Mammary epithelial cell (primary cell): Measurements from ENCODE around the gene FIZ1.
"Not testable (repeated sequence)": the region's sequence is repeated elsewhere in the genome, so short reads cannot be mapped to it uniquely, and the experiment has no call there.

Experiments used
- EZH2 ChIP-seq: IDR thresholded peaks from 2 replicates; pipeline ENCODE4 v1.6.1; 2012; ENCODE audit warnings: low read length, inconsistent platforms, borderline replicate concordance
- TF ChIP-seq, protein P1 (sequence below), 2 donors: IDR thresholded peaks in 1 of 2; conservative IDR thresholded peaks in 1 of 2; 2 replicates each; pipeline ENCODE4 v1.5.1; 2011 to 2012; ENCODE audit warnings: inconsistent platforms in 2 of 2, low read length in 2 of 2, mild to moderate bottlenecking in 2 of 2, control low read depth in 1 of 2, low read depth in 1 of 2; ENCODE audit not compliant: insufficient read depth in 1 of 2; ENCODE audit errors: extremely low read depth in 1 of 2

DNA sequence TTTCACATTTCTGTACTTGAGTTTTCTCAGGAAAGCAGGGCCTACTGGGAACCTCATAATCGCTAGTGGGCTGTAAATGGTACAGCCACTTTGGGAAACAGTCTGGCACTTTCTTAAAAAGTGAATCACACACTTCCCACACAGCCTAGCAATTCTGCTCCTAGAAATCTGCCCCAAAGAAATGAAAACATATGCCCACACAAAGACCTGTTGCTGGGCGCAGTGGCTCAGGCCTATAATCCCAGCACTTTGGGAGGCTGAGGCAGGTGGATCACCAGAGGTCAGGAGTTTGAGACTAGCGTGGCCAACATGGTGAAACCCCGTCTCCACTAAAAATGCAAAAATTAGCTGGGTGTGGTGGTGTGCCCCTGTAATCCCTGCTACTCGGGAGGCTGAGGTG, 29.8 kb downstream of the FIZ1 start:
- TF ChIP-seq, protein P1, sequence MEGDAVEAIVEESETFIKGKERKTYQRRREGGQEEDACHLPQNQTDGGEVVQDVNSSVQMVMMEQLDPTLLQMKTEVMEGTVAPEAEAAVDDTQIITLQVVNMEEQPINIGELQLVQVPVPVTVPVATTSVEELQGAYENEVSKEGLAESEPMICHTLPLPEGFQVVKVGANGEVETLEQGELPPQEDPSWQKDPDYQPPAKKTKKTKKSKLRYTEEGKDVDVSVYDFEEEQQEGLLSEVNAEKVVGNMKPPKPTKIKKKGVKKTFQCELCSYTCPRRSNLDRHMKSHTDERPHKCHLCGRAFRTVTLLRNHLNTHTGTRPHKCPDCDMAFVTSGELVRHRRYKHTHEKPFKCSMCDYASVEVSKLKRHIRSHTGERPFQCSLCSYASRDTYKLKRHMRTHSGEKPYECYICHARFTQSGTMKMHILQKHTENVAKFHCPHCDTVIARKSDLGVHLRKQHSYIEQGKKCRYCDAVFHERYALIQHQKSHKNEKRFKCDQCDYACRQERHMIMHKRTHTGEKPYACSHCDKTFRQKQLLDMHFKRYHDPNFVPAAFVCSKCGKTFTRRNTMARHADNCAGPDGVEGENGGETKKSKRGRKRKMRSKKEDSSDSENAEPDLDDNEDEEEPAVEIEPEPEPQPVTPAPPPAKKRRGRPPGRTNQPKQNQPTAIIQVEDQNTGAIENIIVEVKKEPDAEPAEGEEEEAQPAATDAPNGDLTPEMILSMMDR (conservative IDR thresholded peaks at IDR 0.05 in 1 of 2, IDR thresholded peaks at IDR 0.05 in 1 of 2; ENCODE audit: extremely low read depth in 1 of 2, insufficient read depth in 1 of 2, low read depth in 1 of 2, low read length in 2 of 2) = not testable (repeated sequence)
- not testable (repeated sequence) for TF ChIP-seq EZH2
